GM23338 (cell line): ENCODE data around the gene MRLN. TPM values are rescaled to one million over a fixed set of nuclear protein-coding genes. Genes with fewer than 3 reads are reported as not detected.

Experiments
- ATAC-seq: fragments of 200-7000 bp; cut with Tn5 transposase; 3 replicates; pipeline ENCODE4 v1.9.1; 2020
- DNase-seq: peaks from one replicate; pipeline ENCODE4 v3.0.0-alpha.2; 2015; ENCODE audit warnings: low spot score
- H2AFZ ChIP-seq: fragments of 200-600 bp; sonication (generic); 2 replicates; pipeline ENCODE4 v1.8.0; 2016; ENCODE audit warnings: antibody characterized with exemption, mild to moderate bottlenecking, moderate library complexity
- H3F3A ChIP-seq: fragments of 200-600 bp; sonication (generic); replicated peaks from 2 replicates; pipeline ENCODE4 v1.8.0; 2017; ENCODE audit warnings: antibody characterized with exemption, mixed run types, low read depth
- H3K27ac ChIP-seq: fragments of 200-600 bp; sonication (generic); 2 replicates; pipeline ENCODE4 v1.6.1; 2016; ENCODE audit warnings: low read depth
- H3K27me3 ChIP-seq: fragments of 200-600 bp; sonication (generic); 2 replicates; pipeline ENCODE4 v1.8.0; 2016; ENCODE audit warnings: mild to moderate bottlenecking, mixed run types, moderate library complexity; ENCODE audit not compliant: insufficient read depth
- H3K36me3 ChIP-seq: fragments of 200-600 bp; sonication (generic); 2 replicates; pipeline ENCODE4 v1.8.0; 2016; ENCODE audit warnings: mild to moderate bottlenecking; ENCODE audit not compliant: insufficient read depth
- H3K4me1 ChIP-seq: fragments of 200-600 bp; sonication (generic); 2 replicates; pipeline ENCODE4 v1.8.0; 2016; ENCODE audit warnings: mild to moderate bottlenecking, moderate library complexity; ENCODE audit not compliant: insufficient read depth
- H3K4me2 ChIP-seq: fragments of 200-600 bp; sonication (generic); 2 replicates; pipeline ENCODE4 v1.7.1; 2017; ENCODE audit warnings: mixed run types
- H3K4me3 ChIP-seq: fragments of 200-600 bp; sonication (generic); 2 replicates; pipeline ENCODE4 v1.6.1; 2016; ENCODE audit warnings: mixed run types
- H3K79me2 ChIP-seq: fragments of 200-600 bp; sonication (generic); replicated peaks from 2 replicates; pipeline ENCODE4 v1.8.0; 2017; ENCODE audit warnings: mild to moderate bottlenecking; ENCODE audit not compliant: insufficient read depth
- H3K9me2 ChIP-seq: fragments of 200-600 bp; sonication (generic); 2 replicates; pipeline ENCODE4 v1.8.0; 2017; ENCODE audit not compliant: insufficient read depth
- H4K20me1 ChIP-seq: fragments of 200-600 bp; sonication (generic); replicated peaks from 2 replicates; pipeline ENCODE4 v1.8.0; 2017; ENCODE audit warnings: mild to moderate bottlenecking; ENCODE audit not compliant: insufficient read depth
- H3K27ac Mint-ChIP-seq: 2 replicates; pipeline ENCODE4 v1.8.0; 2020; ENCODE audit warnings: inconsistent platforms, mild to moderate bottlenecking, moderate library complexity, mixed read lengths
- H3K27me3 Mint-ChIP-seq: 3 replicates; pipeline ENCODE4 v1.8.0; 2022; ENCODE audit warnings: low read depth, mild to moderate bottlenecking, moderate library complexity, mixed read lengths, inconsistent platforms; ENCODE audit not compliant: insufficient read depth, poor library complexity
- H3K36me3 Mint-ChIP-seq: 3 replicates; pipeline ENCODE4 v1.8.0; 2021; ENCODE audit warnings: low read depth, mild to moderate bottlenecking, inconsistent platforms, moderate library complexity, mixed read lengths
- H3K4me1 Mint-ChIP-seq: 3 replicates; pipeline ENCODE4 v1.8.0; 2020; ENCODE audit warnings: mild to moderate bottlenecking, inconsistent platforms, mixed read lengths
- H3K4me3 Mint-ChIP-seq: 3 replicates; pipeline ENCODE4 v1.8.0; 2021; ENCODE audit warnings: moderate library complexity, mild to moderate bottlenecking, inconsistent platforms, mixed read lengths
- H3K9me3 Mint-ChIP-seq: 3 replicates; pipeline ENCODE4 v1.8.0; 2020; ENCODE audit warnings: moderate library complexity, mild to moderate bottlenecking, inconsistent platforms, mixed read lengths
- CREB1 ChIP-seq: fragments of 250-450 bp; sonication (Bioruptor Pico); IDR thresholded peaks from 2 replicates; pipeline ENCODE4 v1.5.0; 2020; ENCODE audit warnings: low read depth, mild to moderate bottlenecking, moderate library complexity
- ETS1 ChIP-seq: IDR thresholded peaks from 2 replicates; pipeline ENCODE4 v1.6.1; 2016; ENCODE audit warnings: antibody characterized with exemption
- EZH2 ChIP-seq: fragments of 200-600 bp; sonication (generic); IDR thresholded peaks from one replicate; pipeline ENCODE4 v1.8.0; 2017; ENCODE audit warnings: antibody characterized with exemption, mild to moderate bottlenecking, low read depth; ENCODE audit not compliant: unreplicated experiment
- EZH2phosphoT487 ChIP-seq: fragments of 200-600 bp; sonication (generic); IDR thresholded peaks from one replicate; pipeline ENCODE4 v1.8.1; 2018; ENCODE audit warnings: antibody characterized with exemption; ENCODE audit not compliant: unreplicated experiment
- JUNB ChIP-seq: IDR thresholded peaks from one replicate; pipeline ENCODE4 v1.6.1; 2016; ENCODE audit warnings: antibody characterized with exemption; ENCODE audit not compliant: unreplicated experiment
- NANOG ChIP-seq: IDR thresholded peaks from 2 replicates; pipeline ENCODE4 v1.6.1; 2016; ENCODE audit warnings: antibody characterized with exemption, borderline replicate concordance
- POLR2AphosphoS5 ChIP-seq: IDR thresholded peaks from 2 replicates; pipeline ENCODE4 v1.6.1; 2016; ENCODE audit warnings: antibody characterized with exemption, low read depth
- REST ChIP-seq: IDR thresholded peaks from one replicate; pipeline ENCODE4 v1.6.1; 2018; ENCODE audit warnings: antibody characterized with exemption; ENCODE audit not compliant: unreplicated experiment
- STAT1 ChIP-seq: IDR thresholded peaks from one replicate; pipeline ENCODE4 v1.6.1; 2016; ENCODE audit warnings: antibody characterized with exemption; ENCODE audit not compliant: unreplicated experiment
- ZNF114 ChIP-seq: fragments of 250-450 bp; sonication (Bioruptor Pico); IDR thresholded peaks from 2 replicates; pipeline ENCODE4 v1.5.0; 2020; ENCODE audit warnings: mild to moderate bottlenecking, moderate library complexity
- ZNF331 ChIP-seq: fragments of 250-450 bp; sonication (Bioruptor Pico); IDR thresholded peaks from 2 replicates; pipeline ENCODE4 v1.5.0; 2020; ENCODE audit warnings: low read depth, mild to moderate bottlenecking, moderate library complexity
- ZNF462 ChIP-seq: fragments of 250-450 bp; sonication (Bioruptor Pico); IDR thresholded peaks from 2 replicates; pipeline ENCODE4 v1.5.0; 2020; ENCODE audit warnings: mild to moderate bottlenecking, moderate library complexity
- polyA plus RNA-seq: library from polyadenylated mRNA; unstranded; fragments of >200 nt; fragmentation: Nextera tagmentation; extraction: Ambion mirVana; gene quantifications from 2 replicates; pipeline ENCODE4 v1.2.1, GENCODE V29; 2016
- total RNA-seq: library from RNA; depleted of rRNA; stranded (reverse); fragments of >200 nt; shearing (Covaris generic); gene quantifications from 2 replicates; pipeline ENCODE4 v1.2.3, GENCODE V29; 2014
- TF ChIP-seq, protein P1 (sequence below), 2 experiments: fragments of 200-600 bp in 1 of 2; sonication (generic) in 1 of 2; conservative IDR thresholded peaks; 2 replicates each; pipeline versions ENCODE4 v1.5.1 to v1.6.1; 2016 to 2017; ENCODE audit warnings: antibody characterized with exemption in 2 of 2, low read depth in 2 of 2, mild to moderate bottlenecking in 2 of 2, moderate library complexity in 1 of 2

MRLN gene
- total and polyA plus RNA-seq, 2 experiments from 2014 or later: not detected

- peaks cover 3% of the 10 kb centered on the region; the same call in 1 of the 2 replicates for H3K9me2 ChIP-seq
- H3K4me1 ChIP-seq: peaks cover 8% of the 10 kb centered on the region
- 0 out of 2 replicates have a peak, but pooled peaks cover 3% of the 10 kb centered on the region for H3F3A ChIP-seq
- H2AFZ ChIP-seq: 0 out of 2 replicates have a peak overlapping the region, but pooled peaks have one; percentile 28
- H3K4me3 ChIP-seq: no peak overlapping the region
- peaks cover 14% of the 10 kb centered on the region; the same call in 2 of the 3 replicates for H3K4me1 Mint-ChIP-seq
- DNase-seq: no peak
- no peak for ATAC-seq
- no peaks in the 10 kb centered on the region for H3K9me3 Mint-ChIP-seq
- no peak overlapping the region for H3K4me3 Mint-ChIP-seq
- TF ChIP-seq JUNB (no peak), STAT1 (no peak), ZNF462 (CRISPR knock-in tag) (no peak), EZH2phosphoT487 (no peak), EZH2 (no peak), CREB1 (no peak), POLR2AphosphoS5 (no peak), NANOG (no peak), ZNF114 (no peak), ZNF331 (CRISPR knock-in tag) (no peak), REST (no peak), ETS1 (no peak)
- TF ChIP-seq, protein P1, sequence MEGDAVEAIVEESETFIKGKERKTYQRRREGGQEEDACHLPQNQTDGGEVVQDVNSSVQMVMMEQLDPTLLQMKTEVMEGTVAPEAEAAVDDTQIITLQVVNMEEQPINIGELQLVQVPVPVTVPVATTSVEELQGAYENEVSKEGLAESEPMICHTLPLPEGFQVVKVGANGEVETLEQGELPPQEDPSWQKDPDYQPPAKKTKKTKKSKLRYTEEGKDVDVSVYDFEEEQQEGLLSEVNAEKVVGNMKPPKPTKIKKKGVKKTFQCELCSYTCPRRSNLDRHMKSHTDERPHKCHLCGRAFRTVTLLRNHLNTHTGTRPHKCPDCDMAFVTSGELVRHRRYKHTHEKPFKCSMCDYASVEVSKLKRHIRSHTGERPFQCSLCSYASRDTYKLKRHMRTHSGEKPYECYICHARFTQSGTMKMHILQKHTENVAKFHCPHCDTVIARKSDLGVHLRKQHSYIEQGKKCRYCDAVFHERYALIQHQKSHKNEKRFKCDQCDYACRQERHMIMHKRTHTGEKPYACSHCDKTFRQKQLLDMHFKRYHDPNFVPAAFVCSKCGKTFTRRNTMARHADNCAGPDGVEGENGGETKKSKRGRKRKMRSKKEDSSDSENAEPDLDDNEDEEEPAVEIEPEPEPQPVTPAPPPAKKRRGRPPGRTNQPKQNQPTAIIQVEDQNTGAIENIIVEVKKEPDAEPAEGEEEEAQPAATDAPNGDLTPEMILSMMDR (conservative IDR thresholded peaks at IDR 0.05; ENCODE audit: low read depth in 2 of 2): no peak
- no peaks in the 10 kb centered on the region for H4K20me1 ChIP-seq
- H3K79me2 ChIP-seq: 0 out of 2 replicates have a peak, but pooled peaks cover 2% of the 10 kb centered on the region
- no peak overlapping the region for H3K27ac Mint-ChIP-seq
- H3K36me3 Mint-ChIP-seq: no peaks in the 10 kb centered on the region
- no peak overlapping the region for H3K4me2 ChIP-seq
- no peak overlapping the region for H3K27ac ChIP-seq
- peaks cover 25% of the 10 kb centered on the region for H3K27me3 ChIP-seq
- peaks cover 8% of the 10 kb centered on the region for H3K27me3 Mint-ChIP-seq
- no peaks in the 10 kb centered on the region for H3K36me3 ChIP-seq
Measured at GRCh38 chr10:59713196-59713821, 39.9 kb downstream of the MRLN start.
